ENCODE measurements around the gene KCND3.

- no peak for TF ChIP-seq CTCF (IDR thresholded peaks at IDR 0.05)
- no peak for TF ChIP-seq POLR2A (IDR thresholded peaks at IDR 0.05)
- no peak for TF ChIP-seq POLR2AphosphoS5 (IDR thresholded peaks at IDR 0.05)
- no peak for TF ChIP-seq EP300 (IDR thresholded peaks at IDR 0.05)
Measured at GRCh38 chr1:111930356-111930755, 59.1 kb downstream of the KCND3 start.
